PFSK-1 (cell line): ENCODE measurements around the gene UBE2D2.

ENCODE experiments used
- FOXP2 ChIP-seq: optimal IDR thresholded peaks from 2 replicates; pipeline ENCODE3; 2011; ENCODE audit warnings: borderline replicate concordance, control low read depth, inconsistent platforms; ENCODE audit not compliant: insufficient read depth; ENCODE audit errors: extremely low read length, extremely low read depth
- POLR2AphosphoS5 ChIP-seq: IDR thresholded peaks from 2 replicates; pipeline ENCODE4 v1.6.1; 2012; ENCODE audit warnings: low read depth, mild to moderate bottlenecking, control low read depth, low read length, moderate library complexity
- REST ChIP-seq, 2 experiments: IDR thresholded peaks; 2 replicates each; pipeline versions ENCODE4 v1.6.1 to v1.8.0; 2011 to 2012; ENCODE audit warnings: low read depth in 2 of 2, low read length in 2 of 2, control low read depth in 1 of 2, inconsistent platforms in 1 of 2, mild to moderate bottlenecking in 1 of 2, moderate library complexity in 1 of 2; ENCODE audit not compliant: insufficient read depth in 1 of 2
- SIN3A ChIP-seq: IDR thresholded peaks from 2 replicates; pipeline ENCODE4 v1.6.1; 2012; ENCODE audit warnings: mild to moderate bottlenecking, low read length, moderate library complexity, borderline replicate concordance; ENCODE audit not compliant: insufficient read depth
- TAF1 ChIP-seq: IDR thresholded peaks from 2 replicates; pipeline ENCODE4 v1.6.1; 2012; ENCODE audit warnings: low read length, control low read depth, borderline replicate concordance; ENCODE audit not compliant: insufficient read depth

DNA sequence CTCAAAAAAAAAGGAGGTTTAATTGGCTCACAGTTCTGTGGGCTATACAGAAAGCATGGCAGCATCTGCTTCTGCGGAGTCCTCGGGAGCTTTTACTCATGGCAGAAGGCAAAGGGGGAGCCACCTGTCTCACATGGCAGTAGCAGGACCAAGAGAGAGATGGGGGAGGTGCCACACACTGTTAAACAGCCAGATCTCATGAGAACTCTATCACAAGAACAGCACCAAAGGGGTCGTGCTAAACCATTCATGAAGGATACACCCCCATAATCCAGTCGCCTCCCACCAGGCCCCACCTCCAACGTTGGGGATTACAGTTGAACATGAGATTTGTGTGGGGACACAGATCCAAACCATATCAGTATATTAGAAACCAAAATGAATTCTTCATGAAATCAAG, 58.7 kb downstream of the UBE2D2 start:
- TF ChIP-seq SIN3A, result no peak
- TF ChIP-seq TAF1, result no peak
- no peak for TF ChIP-seq POLR2AphosphoS5
- TF ChIP-seq REST (IDR thresholded peaks at IDR 0.05; ENCODE audit: insufficient read depth in 1 of 2, low read depth in 2 of 2, low read length in 2 of 2), result no peak
- no peak for TF ChIP-seq FOXP2
